NB4 (cell line): ENCODE results near the gene KCMF1.

Experiments
- CTCF ChIP-seq: IDR thresholded peaks from one replicate; pipeline ENCODE4 v1.5.1; 2012; ENCODE audit warnings: low read depth, low read length
- POLR2A ChIP-seq: IDR thresholded peaks from 2 replicates; pipeline ENCODE4 v1.6.1; 2011; ENCODE audit warnings: mild to moderate bottlenecking; ENCODE audit not compliant: insufficient read length; ENCODE audit errors: extremely low read depth

- TF ChIP-seq CTCF (no peak), POLR2A (no peak)
Observed at GRCh38 chr2:85012855-85013254, 41.9 kb downstream of the KCMF1 start.
